TTC549 (cell line): ENCODE results near the gene ZFPM1.
"Not testable (repeated sequence)": the region's sequence is repeated elsewhere in the genome, so short reads cannot be mapped to it uniquely, and the experiment has no call there.

ENCODE experiments used
- FAIRE-seq: peaks from 2 replicates; lab custom pipeline; 2012; peaks lifted over from hg19 to GRCh38; lab: Jason Lieb, UNC

The ZFPM1 gene

GRCh38 chr16:88466175-88466862 is 13.2 kb downstream of the ZFPM1 start:
- no peak for FAIRE-seq

GRCh38 chr16:88466949-88467348 is 13.9 kb downstream of the ZFPM1 start:
- FAIRE-seq: no peak

GRCh38 chr16:88467541-88467944 is 14.5 kb downstream of the ZFPM1 start:
- FAIRE-seq: no peak

- no peak for FAIRE-seq
Observed at GRCh38 chr16:88468275-88469129, 15.4 kb downstream of the ZFPM1 start.

GRCh38 chr16:88469615-88470395 is 16.7 kb downstream of the ZFPM1 start:
- FAIRE-seq: no peak

- FAIRE-seq: not testable (repeated sequence)
Observed at GRCh38 chr16:88470396-88470680, 17.3 kb downstream of the ZFPM1 start.

- FAIRE-seq: not testable (repeated sequence)
Observed at GRCh38 chr16:88470696-88471095, 17.6 kb downstream of the ZFPM1 start.

- FAIRE-seq: no peak
Observed at GRCh38 chr16:88471115-88471514, 18.0 kb downstream of the ZFPM1 start.

- FAIRE-seq: no peak
Observed at GRCh38 chr16:88471575-88471974, 18.5 kb downstream of the ZFPM1 start.

- FAIRE-seq: no peak
Observed at GRCh38 chr16:88472069-88472468, 19.0 kb downstream of the ZFPM1 start.

- no peak for FAIRE-seq
Observed at GRCh38 chr16:88472637-88473205, 19.6 kb downstream of the ZFPM1 start.

- no peak for FAIRE-seq
Observed at GRCh38 chr16:88473666-88474534, 20.8 kb downstream of the ZFPM1 start.

- FAIRE-seq: no peak
Observed at GRCh38 chr16:88475037-88475436, 22.0 kb downstream of the ZFPM1 start.

GRCh38 chr16:88476203-88476602 is 23.1 kb downstream of the ZFPM1 start:
- no peak for FAIRE-seq

- FAIRE-seq: no peak
Observed at GRCh38 chr16:88476817-88477397, 23.8 kb downstream of the ZFPM1 start.

GRCh38 chr16:88477631-88478519 is 24.8 kb downstream of the ZFPM1 start:
- no peak for FAIRE-seq

GRCh38 chr16:88478889-88479792 is 26.1 kb downstream of the ZFPM1 start:
- FAIRE-seq: no peak

- FAIRE-seq: no peak
Observed at GRCh38 chr16:88479793-88480760, 27.0 kb downstream of the ZFPM1 start.
